SK-N-SH (cell line): ENCODE results near the gene PLAGL2. TPM values are rescaled to one million over a fixed set of nuclear protein-coding genes. Genes with fewer than 3 reads are reported as not detected.

ENCODE experiments used
- CTCF ChIA-PET: fragments of 300-600, 350-600 bp; formaldehyde crosslinking; extraction: SDS; loops from one replicate; lab custom pipeline; 2021; lab: Yijun Ruan, JAX
- POLR2A ChIA-PET: fragments of 350-600 bp; sonication (Branson Sonifier 250); formaldehyde crosslinking; extraction: SDS; loops from one replicate; lab custom pipeline; 2020; ENCODE audit warnings: antibody characterized with exemption, inconsistent platforms; lab: Yijun Ruan, JAX
- DNase-seq: peaks from one replicate; pipeline ENCODE4 v3.0.0; 2012
- H2AFZ ChIP-seq: fragments of 200-600 bp; sonication (generic); 2 replicates; pipeline ENCODE4 v1.8.1; 2016; ENCODE audit warnings: antibody characterized with exemption, mild to moderate bottlenecking, low read depth
- H3F3A ChIP-seq: fragments of 200-600 bp; sonication (generic); replicated peaks from 2 replicates; pipeline ENCODE3; 2016; ENCODE audit warnings: antibody characterized with exemption, mild to moderate bottlenecking; ENCODE audit not compliant: insufficient read depth
- H3K27ac ChIP-seq, 2 experiments: fragments of 200-500 bp in 1 of 2; fragments of 200-600 bp in 1 of 2; sonication (Bioruptor generic) in 1 of 2; sonication (generic), shearing (Covaris generic) in 1 of 2; 2 replicates each; pipeline versions ENCODE4 v1.5.1 to v1.6.1; 2014 to 2016; ENCODE audit warnings: low read depth in 2 of 2, inconsistent platforms in 1 of 2, low read length in 1 of 2, mild to moderate bottlenecking in 1 of 2, mixed read lengths in 1 of 2
- H3K27me3 ChIP-seq: fragments of 200-600 bp; sonication (generic), shearing (Covaris generic); 2 replicates; pipeline ENCODE4 v1.6.1; 2016; ENCODE audit warnings: mixed run types; ENCODE audit not compliant: insufficient read depth
- H3K36me3 ChIP-seq, 2 experiments: fragments of 200-500 bp in 1 of 2; fragments of 200-600 bp in 1 of 2; sonication (Bioruptor generic) in 1 of 2; sonication (generic) in 1 of 2; replicated peaks in 1 of 2; 2 replicates each; pipeline versions ENCODE3 to v1.5.1; 2014 to 2016; ENCODE audit warnings: low read length in 1 of 2, mild to moderate bottlenecking in 1 of 2; ENCODE audit not compliant: insufficient read depth in 2 of 2, control insufficient read depth in 1 of 2
- H3K4me1 ChIP-seq, 2 experiments: fragments of 200-500 bp in 1 of 2; fragments of 200-600 bp in 1 of 2; sonication (Bioruptor generic) in 1 of 2; sonication (generic), shearing (Covaris generic) in 1 of 2; 2 replicates each; pipeline versions ENCODE4 v1.5.1 to v1.6.1; 2014 to 2016; ENCODE audit warnings: low read depth in 1 of 2, low read length in 1 of 2, mixed run types in 1 of 2; ENCODE audit not compliant: insufficient read depth in 2 of 2, control insufficient read depth in 1 of 2
- H3K4me2 ChIP-seq: fragments of 200-600 bp; sonication (generic), shearing (Covaris generic); 2 replicates; pipeline ENCODE4 v1.6.1; 2017; ENCODE audit warnings: mixed run types
- H3K4me3 ChIP-seq, 2 experiments: fragments of 200-500 bp in 1 of 2; fragments of 200-600 bp in 1 of 2; sonication (Bioruptor generic) in 1 of 2; sonication (generic), shearing (Covaris generic) in 1 of 2; 2 replicates each; pipeline versions ENCODE4 v1.5.1 to v1.8.1; 2014 to 2016; ENCODE audit warnings: low read depth in 2 of 2, inconsistent platforms in 1 of 2, low read length in 1 of 2, mild to moderate bottlenecking in 1 of 2, mixed read lengths in 1 of 2, moderate library complexity in 1 of 2
- H3K79me2 ChIP-seq: fragments of 200-600 bp; sonication (generic); 2 replicates; pipeline ENCODE4 v1.8.1; 2017; ENCODE audit warnings: mild to moderate bottlenecking; ENCODE audit not compliant: insufficient read depth
- H3K9ac ChIP-seq: fragments of 200-600 bp; sonication (generic); 2 replicates; pipeline ENCODE4 v1.6.1; 2017; ENCODE audit warnings: mixed run types
- H3K9me2 ChIP-seq: fragments of 200-600 bp; sonication (generic); 2 replicates; pipeline ENCODE4 v1.6.1; 2017; ENCODE audit warnings: mixed run types
- H3K9me3 ChIP-seq: fragments of 200-600 bp; sonication (generic); 2 replicates; pipeline ENCODE4 v1.6.1; 2017; ENCODE audit warnings: mixed run types, mild to moderate bottlenecking, moderate library complexity
- H4K20me1 ChIP-seq: fragments of 200-600 bp; sonication (generic); 2 replicates; pipeline ENCODE4 v1.6.1; 2017; ENCODE audit warnings: mild to moderate bottlenecking, mixed run types; ENCODE audit not compliant: insufficient read depth
- CTCF ChIP-seq: fragments of 200-600 bp; sonication (generic); IDR thresholded peaks from 2 replicates; pipeline ENCODE4 v1.6.1; 2017; ENCODE audit warnings: antibody characterized with exemption, mild to moderate bottlenecking, moderate library complexity
- GATA2 ChIP-seq: sonication (generic); formaldehyde crosslinking; IDR thresholded peaks from 2 replicates; pipeline ENCODE4 v1.5.0; 2020; ENCODE audit warnings: mild to moderate bottlenecking, missing genetic modification reagents
- IRF3 ChIP-seq: fragments of 150-350 bp; IDR thresholded peaks from 2 replicates; pipeline ENCODE4 v1.6.1; 2016; ENCODE audit warnings: mild to moderate bottlenecking, low read depth, low read length
- MAX ChIP-seq: IDR thresholded peaks from 2 replicates; pipeline ENCODE4 v1.4.0; 2012; ENCODE audit warnings: low read depth
- MXI1 ChIP-seq: IDR thresholded peaks from 2 replicates; pipeline ENCODE4 v1.6.1; 2012; ENCODE audit warnings: mild to moderate bottlenecking, low read depth, low read length, improper control_type of control experiment
- NFIC ChIP-seq: IDR thresholded peaks from 2 replicates; pipeline ENCODE4 v1.4.0; 2012; ENCODE audit warnings: borderline replicate concordance
- PBX3 ChIP-seq: IDR thresholded peaks from 2 replicates; pipeline ENCODE4; 2012
- POLR2AphosphoS5 ChIP-seq: IDR thresholded peaks from 2 replicates; pipeline ENCODE4 v1.6.1; 2012; ENCODE audit warnings: low read depth, low read length
- RAD21 ChIP-seq: IDR thresholded peaks from 2 replicates; pipeline ENCODE4 v1.6.1; 2012; ENCODE audit warnings: mild to moderate bottlenecking, low read length
- REST ChIP-seq: IDR thresholded peaks from 2 replicates; pipeline ENCODE4 v1.6.1; 2012; ENCODE audit warnings: mild to moderate bottlenecking, low read depth, low read length, moderate library complexity
- RFX5 ChIP-seq: IDR thresholded peaks from 2 replicates; pipeline ENCODE4 v1.6.1; 2012; ENCODE audit warnings: mild to moderate bottlenecking, improper control_type of control experiment, low read length
- RXRA ChIP-seq: IDR thresholded peaks from 2 replicates; pipeline ENCODE4 v1.4.0; 2012; ENCODE audit warnings: low read depth, mild to moderate bottlenecking, borderline replicate concordance
- SMC3 ChIP-seq: IDR thresholded peaks from 2 replicates; pipeline ENCODE4 v1.6.1; 2012; ENCODE audit warnings: low read depth, low read length, improper control_type of control experiment
- TCF12 ChIP-seq: IDR thresholded peaks from 2 replicates; pipeline ENCODE4 v1.4.0; 2012
- YY1 ChIP-seq: IDR thresholded peaks from 2 replicates; pipeline ENCODE4 v1.4.0; 2012; ENCODE audit warnings: low read depth, mild to moderate bottlenecking
- WGBS: methylation state at CpG from one replicate; pipeline ENCODE4 v1.1.6; 2017; ENCODE audit warnings: low lambda C conversion rate; 5-methylcytosine and 5-hydroxymethylcytosine counted together
- polyA plus RNA-seq, 3 experiments: library from polyadenylated mRNA; depleted of rRNA; stranded (reverse); fragments of >200 nt; gene quantifications; 2 replicates each; pipeline ENCODE4 v1.2.3, GENCODE V29; 2012
- TF ChIP-seq, protein P1 (sequence below): IDR thresholded peaks from 2 replicates; pipeline ENCODE4 v1.4.0; 2012; ENCODE audit warnings: low read depth, borderline replicate concordance

PLAGL2 gene
- polyA plus RNA-seq, 1 of the 3 experiments (the other 2 are of a cell fraction) = 4.0 TPM

GRCh38 chr20:32153156-32153665 is 54.3 kb downstream of the PLAGL2 start:
- TF ChIP-seq MXI1 (no peak), REST (no peak), SMC3 (no peak), RFX5 (no peak), TCF12 (no peak), NFIC (no peak)
- TF ChIP-seq, all 33 proteins: peak for 0
- Histone ChIP-seq H3K36me3 (peaks cover 31 to 49% of the 10 kb centered on the region in 2 experiments), H3F3A (peaks cover 4% of the 10 kb centered on the region), H3K4me1 (peaks cover 0 to 2% of the 10 kb centered on the region in 2 experiments; a peak in 2 of 4 replicates), H3K4me3 (no peak overlapping the region), H3K9ac (no peak overlapping the region), H3K27ac (no peak overlapping the region), H3K9me3 (no peaks in the 10 kb centered on the region), H3K79me2 (no peaks in the 10 kb centered on the region), H3K4me2 (no peak overlapping the region), H2AFZ (no peak overlapping the region), H4K20me1 (no peaks in the 10 kb centered on the region), H3K27me3 (no peaks in the 10 kb centered on the region), H3K9me2 (no peaks in the 10 kb centered on the region)
- WGBS = 88% methylated on average over 3 of the region's 4 CpGs
- ChIA-PET POLR2A (interaction anchor here (0.9 kb wide), 1 partner anchor 331 kb away, joined by 3 read pairs; no protein-coding TSS in a partner anchor), CTCF (no interaction called here)
- no peak for DNase-seq

GRCh38 chr20:32152421-32153155 is 55.0 kb downstream of the PLAGL2 start:
- H3K9ac ChIP-seq = no peak overlapping the region
- H2AFZ ChIP-seq = no peak overlapping the region
- peaks cover 35 to 43% of the 10 kb centered on the region in 2 experiments for H3K36me3 ChIP-seq
- H3F3A ChIP-seq = peaks cover 4% of the 10 kb centered on the region
- H3K4me1 ChIP-seq = peaks cover 0 to 2% of the 10 kb centered on the region in 2 experiments; a peak in 2 of 4 replicates
- H4K20me1 ChIP-seq = no peaks in the 10 kb centered on the region
- H3K27me3 ChIP-seq = no peaks in the 10 kb centered on the region
- no peak for DNase-seq
- no peak overlapping the region for H3K27ac ChIP-seq
- POLR2A ChIA-PET = interaction anchor here (0.9 kb wide), 1 partner anchor 331 kb away, joined by 3 read pairs; no protein-coding TSS in a partner anchor
- no peaks in the 10 kb centered on the region for H3K79me2 ChIP-seq
- H3K9me3 ChIP-seq = no peaks in the 10 kb centered on the region
- no peak overlapping the region for H3K4me3 ChIP-seq
- H3K4me2 ChIP-seq = no peak overlapping the region
- H3K9me2 ChIP-seq = no peaks in the 10 kb centered on the region
- 94% methylated on average over 6 of the region's 6 CpGs for WGBS
- CTCF ChIA-PET = no interaction called here
- TF ChIP-seq, protein P1, sequence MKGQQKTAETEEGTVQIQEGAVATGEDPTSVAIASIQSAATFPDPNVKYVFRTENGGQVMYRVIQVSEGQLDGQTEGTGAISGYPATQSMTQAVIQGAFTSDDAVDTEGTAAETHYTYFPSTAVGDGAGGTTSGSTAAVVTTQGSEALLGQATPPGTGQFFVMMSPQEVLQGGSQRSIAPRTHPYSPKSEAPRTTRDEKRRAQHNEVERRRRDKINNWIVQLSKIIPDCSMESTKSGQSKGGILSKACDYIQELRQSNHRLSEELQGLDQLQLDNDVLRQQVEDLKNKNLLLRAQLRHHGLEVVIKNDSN = no peak
- TF ChIP-seq NFIC (no peak), RAD21 (no peak), SMC3 (no peak), MXI1 (no peak), IRF3 (no peak), RFX5 (no peak), CTCF (no peak), MAX (no peak), POLR2AphosphoS5 (no peak), YY1 (no peak), RXRA (no peak), GATA2 (CRISPR knock-in tag) (no peak), PBX3 (no peak)
